NCI-H524 treated with DMSO at 0.1 percent for 48 hours (cell line): ENCODE results near the gene PLCXD1.

Experiments
- DNase-seq: peaks from one replicate; lab custom pipeline; 2025; lab: John Stamatoyannopoulos, UW

Gene PLCXD1

GRCh38 chrX:334971-335757 is 54.0 kb downstream of the PLCXD1 start:
- no peak for DNase-seq

GRCh38 chrX:335758-336155 is 54.6 kb downstream of the PLCXD1 start:
- no peak for DNase-seq

GRCh38 chrX:336227-336626 is 55.0 kb downstream of the PLCXD1 start:
- DNase-seq, result no peak

DNA sequence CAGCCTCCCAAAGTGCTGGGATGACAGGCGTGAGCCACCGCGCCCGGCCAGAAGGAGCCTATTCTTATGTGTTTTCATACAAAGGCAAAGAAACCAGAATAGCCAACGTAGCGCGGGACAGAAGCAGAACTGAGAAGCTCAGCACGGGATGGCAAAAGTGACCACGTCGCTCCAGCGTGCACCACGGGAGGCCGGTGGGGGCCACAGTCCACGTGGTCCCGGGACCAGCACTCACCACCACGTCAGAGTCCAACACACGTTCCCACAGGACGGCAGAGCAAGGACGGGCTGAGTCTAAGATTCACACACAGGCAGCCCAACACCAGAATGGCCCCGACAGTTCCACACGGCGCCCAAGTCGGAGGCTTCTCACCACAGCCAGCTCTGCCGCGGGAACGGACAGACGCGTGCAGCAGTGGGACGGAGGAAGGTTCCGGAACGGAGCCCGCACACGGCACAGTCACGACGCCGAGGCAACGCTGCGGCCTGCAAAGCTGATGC is 56.2 kb downstream of the PLCXD1 start:
- no peak for DNase-seq

DNA sequence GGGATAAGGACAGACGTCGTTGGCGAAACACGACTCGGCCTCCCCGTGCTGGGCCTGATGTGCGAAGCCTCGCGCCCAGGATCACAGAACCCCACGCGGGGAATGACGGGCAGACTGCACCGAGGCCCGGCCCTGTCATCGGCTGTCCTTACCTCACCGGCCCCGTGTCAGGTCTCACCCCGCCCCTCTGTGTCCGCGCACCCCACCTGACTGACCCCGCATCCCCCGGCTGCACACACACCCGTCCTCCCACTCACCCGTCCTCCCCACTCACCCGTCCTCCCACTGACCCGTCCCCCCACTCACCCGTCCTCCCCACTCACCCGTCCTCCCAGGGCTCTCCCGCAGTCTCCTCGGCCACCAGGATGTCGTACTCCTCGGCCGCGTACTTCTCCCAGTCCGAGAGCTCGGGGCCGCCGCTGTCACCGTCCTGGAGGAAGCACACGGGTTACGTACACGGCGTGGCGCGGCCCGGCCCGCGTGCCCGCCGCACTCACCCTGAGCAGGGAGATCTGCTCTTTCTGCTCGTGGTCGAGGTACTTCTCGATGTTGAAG is 57.2 kb downstream of the PLCXD1 start:
- no peak for DNase-seq

GRCh38 chrX:338836-339400 is 57.7 kb downstream of the PLCXD1 start:
- no peak for DNase-seq

DNA sequence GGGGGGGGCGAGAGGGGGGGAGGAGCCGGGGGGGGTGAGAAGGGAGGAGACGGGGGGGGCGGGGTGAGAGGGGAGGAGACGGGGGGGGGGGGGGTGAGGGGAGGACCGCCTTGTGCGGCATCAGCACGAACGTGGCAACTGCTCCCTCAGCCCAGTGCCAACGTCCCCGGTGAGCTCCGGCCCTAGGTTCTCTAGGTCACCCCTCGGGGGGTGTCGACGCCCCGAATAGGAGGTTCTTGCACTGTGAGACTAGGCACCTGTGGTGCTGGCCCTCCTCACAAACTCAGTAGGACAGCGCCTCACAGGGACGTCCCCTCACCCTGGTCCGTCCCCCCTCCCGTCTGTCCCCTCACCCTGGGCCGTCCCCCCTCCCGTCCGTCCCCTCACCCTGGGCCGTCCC is 58.9 kb downstream of the PLCXD1 start:
- DNase-seq, result no peak

DNA sequence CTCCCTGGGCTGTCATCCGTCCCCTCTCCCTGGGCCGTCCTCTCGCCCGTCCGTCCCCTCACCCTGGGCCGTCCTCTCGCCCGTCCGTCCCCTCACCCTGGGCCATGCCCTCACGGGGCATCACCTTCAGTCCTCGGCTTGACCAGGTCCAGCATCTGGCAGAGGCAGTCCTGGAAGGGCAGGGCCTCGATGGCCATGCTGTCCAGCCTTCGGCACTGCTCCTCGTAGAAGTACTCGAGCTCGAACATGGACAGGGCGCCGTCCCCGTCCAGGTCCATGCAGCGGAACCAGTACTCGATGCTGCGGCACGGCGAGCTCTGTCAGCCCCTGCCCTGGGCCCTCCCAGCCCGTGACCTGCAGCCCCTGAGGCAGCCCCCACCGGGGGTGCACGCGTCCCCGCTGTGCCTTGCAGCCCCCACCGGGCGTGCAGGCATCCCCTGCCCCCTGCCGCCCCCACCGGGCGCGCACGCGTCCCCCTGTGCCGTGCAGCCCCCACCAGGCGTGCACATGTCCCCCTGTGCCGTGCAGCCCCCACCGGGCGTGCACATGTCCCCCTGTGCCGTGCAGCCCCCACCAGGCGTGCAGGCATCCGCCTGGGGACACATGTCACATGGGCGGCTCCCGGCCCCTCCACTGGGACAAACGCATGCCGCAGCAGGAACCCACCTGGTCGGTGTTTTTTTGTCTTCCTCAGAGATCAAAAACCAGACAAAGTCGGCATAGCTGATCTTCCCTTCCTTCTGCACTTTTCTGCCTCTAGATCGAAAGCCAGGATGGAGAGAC is 59.7 kb downstream of the PLCXD1 start:
- no peak for DNase-seq

- DNase-seq, result no peak
Measured at GRCh38 chrX:341541-342101, 60.4 kb downstream of the PLCXD1 start.

GRCh38 chrX:344371-344901 is 63.3 kb downstream of the PLCXD1 start:
- no peak for DNase-seq

DNA sequence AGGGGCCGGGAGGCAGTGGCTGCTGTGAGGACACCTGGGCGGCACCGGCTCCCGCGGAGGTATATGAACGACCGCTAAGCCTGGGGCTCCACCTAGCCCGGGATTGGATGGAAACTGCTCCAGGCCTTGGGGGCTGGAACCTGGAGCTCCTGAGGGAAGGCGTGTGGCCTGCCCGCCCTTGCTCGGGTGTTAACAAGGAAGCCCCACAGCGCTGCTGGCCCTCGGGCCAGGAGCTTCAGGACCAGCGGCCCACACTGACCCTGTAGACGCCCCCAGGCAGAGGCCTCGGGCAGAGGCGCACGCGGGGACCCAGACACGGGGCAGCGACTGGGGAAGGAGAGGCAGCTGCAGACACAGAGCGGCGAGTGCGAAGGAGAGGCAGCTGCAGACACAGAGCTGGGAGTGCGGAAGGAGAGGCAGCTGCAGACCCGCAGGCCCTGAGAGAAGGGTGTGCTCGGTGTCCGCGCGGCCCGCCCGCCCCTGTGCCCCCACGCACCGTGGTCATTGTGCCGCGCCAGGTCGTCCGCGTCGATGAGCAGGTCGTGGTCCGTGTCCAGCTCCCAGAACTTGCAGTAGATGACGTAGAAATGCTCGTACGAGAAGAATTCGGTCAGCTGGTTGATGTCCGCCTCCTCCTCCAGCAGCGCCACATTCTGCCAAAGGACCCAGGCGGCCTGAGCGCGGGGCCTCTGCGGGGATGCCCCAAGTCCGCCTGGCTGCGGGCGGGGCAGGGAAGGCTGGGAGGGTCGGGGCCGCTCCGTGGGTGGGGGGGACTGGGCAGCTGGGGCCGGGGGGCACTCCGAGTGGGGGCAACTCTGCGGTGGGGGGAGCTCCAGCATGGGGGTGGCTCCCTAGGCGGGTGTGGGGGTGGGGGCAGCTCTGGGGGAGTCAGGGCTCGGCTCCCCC is 64.1 kb downstream of the PLCXD1 start:
- DNase-seq, result no peak

DNA sequence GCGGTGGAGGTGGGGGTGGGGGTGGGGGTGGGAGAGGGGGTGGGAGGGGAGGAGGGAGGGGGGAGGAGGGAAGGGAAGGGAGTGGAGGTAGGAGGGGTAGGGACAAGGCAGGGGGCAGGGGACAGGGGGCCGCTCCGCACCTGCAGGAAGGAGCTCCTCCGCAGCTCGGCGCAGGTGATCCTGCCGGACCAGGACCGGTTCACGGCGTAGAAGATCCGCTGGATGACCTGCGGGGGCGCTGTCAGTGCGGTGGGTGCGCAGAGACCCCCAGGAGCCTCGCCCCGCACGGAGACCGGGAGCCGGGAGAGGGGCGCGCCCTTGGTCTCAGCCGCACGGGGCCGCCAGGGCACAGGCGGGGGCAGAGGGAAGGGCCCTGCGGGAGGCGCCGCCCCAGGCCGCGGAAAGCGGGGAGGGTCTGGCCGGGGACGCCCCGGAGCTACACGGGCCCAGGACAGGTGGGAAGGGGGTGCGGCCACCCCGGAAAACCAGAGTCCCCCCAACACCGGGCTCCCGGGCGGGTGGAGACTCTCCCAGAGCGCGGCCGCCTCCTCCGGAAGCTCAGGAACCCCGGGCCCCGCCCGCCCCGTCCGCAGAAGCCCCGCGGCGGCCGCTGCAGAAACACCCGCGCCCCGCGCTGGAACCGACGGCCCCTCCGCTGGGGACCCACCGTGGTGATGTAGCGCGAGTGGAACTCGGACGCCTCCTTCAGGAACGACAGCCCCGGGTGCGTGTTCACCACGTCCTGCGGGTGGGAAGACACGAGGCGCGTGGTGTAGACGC is 65.0 kb downstream of the PLCXD1 start:
- DNase-seq, result no peak

DNA sequence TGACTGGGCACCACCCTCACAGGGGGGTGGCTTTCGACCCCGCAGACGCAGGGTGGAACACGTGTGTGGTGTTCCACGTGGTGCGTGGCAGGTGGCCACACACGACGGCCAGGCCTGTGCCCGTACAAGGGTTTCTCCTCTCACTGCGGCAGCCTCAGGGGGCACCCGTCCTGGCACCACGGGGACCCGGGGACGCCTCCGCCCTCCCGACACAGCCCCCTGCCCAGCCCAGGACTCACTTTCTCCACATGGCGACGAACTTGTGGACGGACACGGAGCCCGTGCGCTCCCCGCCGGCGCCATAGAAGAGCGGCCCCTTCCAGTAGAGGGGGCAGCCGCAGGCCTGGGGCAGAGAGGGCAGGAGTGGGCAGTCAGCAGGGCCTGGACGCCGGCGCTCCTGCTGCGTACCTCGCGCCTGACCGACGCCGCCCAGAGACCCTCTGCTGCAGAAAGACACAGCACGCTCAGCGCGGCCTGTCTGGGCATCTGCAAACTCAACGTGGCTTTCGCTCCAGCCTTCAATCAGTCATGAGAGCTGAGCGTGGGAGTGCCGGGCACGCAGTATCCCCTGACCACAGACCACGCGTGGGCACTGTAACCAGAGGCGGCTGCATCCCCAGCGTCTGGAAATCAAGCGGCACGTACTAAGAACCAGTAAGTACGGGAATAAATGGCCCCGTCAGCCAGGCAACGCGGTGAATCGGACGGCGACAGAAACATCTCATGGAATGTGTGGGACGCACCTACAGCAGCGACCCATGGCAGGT is 66.4 kb downstream of the PLCXD1 start:
- no peak for DNase-seq

GRCh38 chrX:348461-349117 is 67.4 kb downstream of the PLCXD1 start:
- no peak for DNase-seq

DNA sequence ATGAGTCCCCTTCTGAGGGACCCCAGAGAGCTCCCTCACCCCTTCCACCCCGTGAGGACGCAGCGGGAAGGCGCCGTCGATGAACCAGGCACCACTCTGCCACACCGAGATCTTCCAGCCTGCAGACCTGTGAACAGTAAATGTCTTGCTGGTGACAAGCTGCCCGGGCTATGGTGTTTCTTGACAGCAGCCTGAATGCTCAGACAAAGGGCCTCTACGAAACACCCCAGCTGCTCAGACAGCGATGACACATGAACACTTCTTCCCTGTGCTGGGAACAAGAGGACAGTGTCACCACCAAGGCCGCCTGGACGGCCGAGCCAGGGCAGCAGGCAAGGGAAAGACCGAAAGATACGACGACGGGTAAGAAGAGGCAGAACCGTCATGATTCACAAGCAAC is 68.0 kb downstream of the PLCXD1 start:
- DNase-seq, result no peak

- no peak for DNase-seq
Measured at GRCh38 chrX:349702-350101, 68.5 kb downstream of the PLCXD1 start.

DNA sequence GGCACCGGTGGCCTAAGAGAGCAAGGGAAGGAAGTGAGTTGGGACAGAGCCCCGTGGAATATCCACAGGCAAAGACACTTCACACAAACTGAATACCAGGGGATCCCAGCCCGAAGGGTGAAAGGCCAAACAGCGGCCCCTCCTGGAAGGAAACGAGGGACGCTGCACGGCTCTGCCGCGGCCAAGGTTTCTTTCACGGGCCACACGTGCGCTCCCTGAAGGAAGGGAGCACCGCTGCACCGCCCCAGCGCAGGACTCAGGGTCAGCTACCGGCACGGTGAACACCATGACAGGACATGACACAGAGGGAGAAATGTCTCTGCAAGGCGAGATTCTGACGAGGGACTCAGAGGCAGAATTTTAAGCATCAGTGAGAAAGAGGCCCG is 69.0 kb downstream of the PLCXD1 start:
- no peak for DNase-seq

DNA sequence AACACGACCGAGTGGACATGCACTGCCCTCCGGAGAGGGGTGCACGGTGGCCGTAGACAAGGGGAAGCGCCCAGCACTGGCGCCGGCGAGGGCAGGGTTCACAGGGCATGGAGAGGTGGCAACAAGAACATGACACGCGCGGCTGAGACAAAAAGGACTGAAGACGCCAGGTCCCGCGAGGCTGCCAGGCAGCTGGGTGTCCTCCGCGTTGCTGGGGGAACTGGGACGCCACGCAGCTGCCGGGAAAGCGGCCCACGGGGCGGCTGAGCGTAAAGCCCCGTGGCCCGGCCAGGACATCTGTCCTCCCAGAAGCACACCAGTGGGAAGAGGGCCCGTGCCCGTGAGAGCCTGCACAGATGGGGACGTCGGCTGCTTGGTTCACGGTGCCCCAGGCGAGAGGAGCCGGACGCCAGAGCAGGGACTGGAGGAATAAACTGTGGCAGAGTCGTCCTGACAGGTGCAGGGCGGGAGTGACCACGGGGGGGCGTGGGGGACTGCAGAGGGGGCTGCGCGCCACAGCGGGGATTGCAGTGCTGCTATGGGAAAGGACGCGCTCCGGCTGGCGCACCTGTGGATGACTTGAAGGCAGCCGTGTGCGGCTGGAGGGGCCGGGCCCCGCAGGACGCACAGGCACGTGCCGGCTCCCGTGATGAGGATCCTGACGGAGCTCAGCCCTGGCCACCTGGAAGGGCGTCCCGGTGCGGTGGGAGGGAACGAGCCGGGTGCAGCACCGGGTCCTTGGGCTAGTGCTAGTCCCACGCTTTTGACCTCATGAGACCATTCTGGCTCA is 69.5 kb downstream of the PLCXD1 start:
- no peak for DNase-seq
